K562 (cell line): ENCODE measurements around the gene MPHOSPH6.

Experiments used
- CBX2 ChIP-seq: fragments of 200-600 bp; sonication (generic); IDR thresholded peaks from one replicate; pipeline ENCODE4 v1.6.1; 2012; ENCODE audit warnings: mild to moderate bottlenecking, low read length, inconsistent platforms; ENCODE audit not compliant: insufficient read depth, poor library complexity, severe bottlenecking
- HDGF ChIP-seq: fragments of 450-650 bp; IDR thresholded peaks from 2 replicates; pipeline ENCODE4 v1.6.1; 2016
- HSF4 ChIP-seq: fragments of 250-450 bp; sonication (Bioruptor Pico); IDR thresholded peaks from 2 replicates; pipeline ENCODE4 v2.1.2; 2022; ENCODE audit warnings: mild to moderate bottlenecking, moderate library complexity, borderline replicate concordance
- PHF8 ChIP-seq: fragments of 200-600 bp; sonication (generic); IDR thresholded peaks from 2 replicates; pipeline ENCODE4 v1.6.1; 2012; ENCODE audit warnings: mixed run types, mild to moderate bottlenecking, inconsistent platforms, low read length, moderate library complexity, borderline replicate concordance
- SNIP1 ChIP-seq: fragments of 450-650 bp; IDR thresholded peaks from 2 replicates; pipeline ENCODE4 v1.7.1; 2017; ENCODE audit warnings: low read depth, mild to moderate bottlenecking
- TCF7 ChIP-seq: sonication (generic); IDR thresholded peaks from 2 replicates; pipeline ENCODE4 v1.6.1; 2016; ENCODE audit warnings: antibody characterized with exemption, borderline replicate concordance
- TEAD4 ChIP-seq, 2 experiments: sonication (generic) in 1 of 2; formaldehyde crosslinking in 1 of 2; IDR thresholded peaks; 2 replicates each; pipeline versions ENCODE4 v1.6.1 to v1.8.0; 2012 to 2022; ENCODE audit warnings: borderline replicate concordance in 1 of 2, inconsistent platforms in 1 of 2, low read length in 1 of 2, mild to moderate bottlenecking in 1 of 2, missing genetic modification reagents in 1 of 2
- TSC22D4 ChIP-seq: fragments of 450-650 bp; IDR thresholded peaks from 2 replicates; pipeline ENCODE4 v1.6.1; 2016; ENCODE audit warnings: missing genetic modification characterization, missing biosample characterization, control low read depth
- ZNF780A ChIP-seq: fragments of 250-450 bp; sonication (Bioruptor Pico); IDR thresholded peaks from 2 replicates; pipeline ENCODE4 v1.5.0; 2021; ENCODE audit warnings: mild to moderate bottlenecking
- TF ChIP-seq, protein P1 (sequence below): fragments of 450-650 bp; IDR thresholded peaks from 2 replicates; pipeline ENCODE4 v1.6.1; 2014; ENCODE audit warnings: low read depth, mild to moderate bottlenecking, moderate library complexity, borderline replicate concordance
- TF ChIP-seq, protein P2 (sequence below), 3 experiments: IDR thresholded peaks in 2 of 3; conservative IDR thresholded peaks in 1 of 3; 2 replicates each; pipeline ENCODE4 v1.5.1; 2011 to 2012; ENCODE audit warnings: low read length in 3 of 3, mild to moderate bottlenecking in 3 of 3, control low read depth in 2 of 3, improper control_type of control experiment in 1 of 3, inconsistent platforms in 1 of 3, low read depth in 1 of 3, mixed read lengths in 1 of 3, moderate library complexity in 1 of 3; ENCODE audit not compliant: insufficient read depth in 2 of 3
- TF ChIP-seq, protein P3 (sequence below): sonication (generic); formaldehyde crosslinking; IDR thresholded peaks from 2 replicates; pipeline ENCODE4 v1.9.0; 2022; ENCODE audit warnings: mild to moderate bottlenecking, missing genetic modification reagents
- TF ChIP-seq, protein P4 (sequence below): fragments of 450-650 bp; IDR thresholded peaks from 2 replicates; pipeline ENCODE4 v1.6.1; 2016; ENCODE audit warnings: low read depth, mild to moderate bottlenecking, moderate library complexity

DNA sequence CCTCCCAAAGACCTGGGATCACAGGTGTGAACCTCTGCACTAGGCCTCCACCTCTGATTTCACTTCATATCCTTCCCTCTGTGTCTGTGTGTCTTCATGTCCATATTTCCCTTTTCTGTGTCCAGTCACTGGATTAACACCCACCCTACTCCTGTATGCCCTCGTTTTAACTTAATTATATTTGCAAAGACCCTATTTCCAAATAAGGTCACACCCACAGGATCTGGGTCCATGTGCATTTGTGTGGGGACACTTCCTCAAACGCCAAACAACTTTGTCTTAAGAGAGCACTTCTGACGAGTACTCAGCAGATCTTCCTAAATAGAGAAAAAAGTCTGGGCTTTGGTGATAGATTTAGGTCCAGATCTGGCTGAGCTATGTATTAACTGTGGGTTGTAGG, 56.3 kb downstream of the MPHOSPH6 start:
- TF ChIP-seq SNIP1 (no peak), TSC22D4 (no peak), HDGF (no peak), TCF7 (no peak), ZNF780A (CRISPR knock-in tag) (no peak), TEAD4 (IDR thresholded peaks at IDR 0.05; ENCODE audit: low read length) (no peak), TEAD4 (CRISPR knock-in tag; IDR thresholded peaks at IDR 0.05; ENCODE audit: borderline replicate concordance) (no peak), PHF8 (no peak), HSF4 (no peak), CBX2 (no peak)
- TF ChIP-seq, protein P1, sequence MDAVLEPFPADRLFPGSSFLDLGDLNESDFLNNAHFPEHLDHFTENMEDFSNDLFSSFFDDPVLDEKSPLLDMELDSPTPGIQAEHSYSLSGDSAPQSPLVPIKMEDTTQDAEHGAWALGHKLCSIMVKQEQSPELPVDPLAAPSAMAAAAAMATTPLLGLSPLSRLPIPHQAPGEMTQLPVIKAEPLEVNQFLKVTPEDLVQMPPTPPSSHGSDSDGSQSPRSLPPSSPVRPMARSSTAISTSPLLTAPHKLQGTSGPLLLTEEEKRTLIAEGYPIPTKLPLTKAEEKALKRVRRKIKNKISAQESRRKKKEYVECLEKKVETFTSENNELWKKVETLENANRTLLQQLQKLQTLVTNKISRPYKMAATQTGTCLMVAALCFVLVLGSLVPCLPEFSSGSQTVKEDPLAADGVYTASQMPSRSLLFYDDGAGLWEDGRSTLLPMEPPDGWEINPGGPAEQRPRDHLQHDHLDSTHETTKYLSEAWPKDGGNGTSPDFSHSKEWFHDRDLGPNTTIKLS, result no peak
- TF ChIP-seq, protein P2, sequence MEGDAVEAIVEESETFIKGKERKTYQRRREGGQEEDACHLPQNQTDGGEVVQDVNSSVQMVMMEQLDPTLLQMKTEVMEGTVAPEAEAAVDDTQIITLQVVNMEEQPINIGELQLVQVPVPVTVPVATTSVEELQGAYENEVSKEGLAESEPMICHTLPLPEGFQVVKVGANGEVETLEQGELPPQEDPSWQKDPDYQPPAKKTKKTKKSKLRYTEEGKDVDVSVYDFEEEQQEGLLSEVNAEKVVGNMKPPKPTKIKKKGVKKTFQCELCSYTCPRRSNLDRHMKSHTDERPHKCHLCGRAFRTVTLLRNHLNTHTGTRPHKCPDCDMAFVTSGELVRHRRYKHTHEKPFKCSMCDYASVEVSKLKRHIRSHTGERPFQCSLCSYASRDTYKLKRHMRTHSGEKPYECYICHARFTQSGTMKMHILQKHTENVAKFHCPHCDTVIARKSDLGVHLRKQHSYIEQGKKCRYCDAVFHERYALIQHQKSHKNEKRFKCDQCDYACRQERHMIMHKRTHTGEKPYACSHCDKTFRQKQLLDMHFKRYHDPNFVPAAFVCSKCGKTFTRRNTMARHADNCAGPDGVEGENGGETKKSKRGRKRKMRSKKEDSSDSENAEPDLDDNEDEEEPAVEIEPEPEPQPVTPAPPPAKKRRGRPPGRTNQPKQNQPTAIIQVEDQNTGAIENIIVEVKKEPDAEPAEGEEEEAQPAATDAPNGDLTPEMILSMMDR (IDR thresholded peaks at IDR 0.05 in 2 of 3, conservative IDR thresholded peaks at IDR 0.05 in 1 of 3; ENCODE audit: insufficient read depth in 2 of 3, low read depth in 1 of 3, low read length in 3 of 3), result no peak
- TF ChIP-seq, protein P3, sequence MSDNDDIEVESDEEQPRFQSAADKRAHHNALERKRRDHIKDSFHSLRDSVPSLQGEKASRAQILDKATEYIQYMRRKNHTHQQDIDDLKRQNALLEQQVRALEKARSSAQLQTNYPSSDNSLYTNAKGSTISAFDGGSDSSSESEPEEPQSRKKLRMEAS (CRISPR knock-in tag), result no peak
- TF ChIP-seq, protein P4, sequence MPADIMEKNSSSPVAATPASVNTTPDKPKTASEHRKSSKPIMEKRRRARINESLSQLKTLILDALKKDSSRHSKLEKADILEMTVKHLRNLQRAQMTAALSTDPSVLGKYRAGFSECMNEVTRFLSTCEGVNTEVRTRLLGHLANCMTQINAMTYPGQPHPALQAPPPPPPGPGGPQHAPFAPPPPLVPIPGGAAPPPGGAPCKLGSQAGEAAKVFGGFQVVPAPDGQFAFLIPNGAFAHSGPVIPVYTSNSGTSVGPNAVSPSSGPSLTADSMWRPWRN, result no peak
